Mesendoderm (in vitro differentiated cells): Measurements from ENCODE around the gene AGAP1.

Experiments
- DNase-seq: peaks from one replicate; pipeline ENCODE4 v3.0.0; 2013
- H2AK5ac ChIP-seq: 2 replicates; pipeline ENCODE4 v1.6.1; 2013; ENCODE audit warnings: low read length, inconsistent platforms
- H2BK120ac ChIP-seq: 2 replicates; pipeline ENCODE4 v1.6.1; 2013; ENCODE audit warnings: low read depth, mild to moderate bottlenecking, low read length, moderate library complexity, mixed read lengths
- H2BK15ac ChIP-seq: replicated peaks from 2 replicates; pipeline ENCODE4 v1.6.1; 2013; ENCODE audit warnings: low read depth, mild to moderate bottlenecking, moderate library complexity
- H2BK5ac ChIP-seq: 2 replicates; pipeline ENCODE4 v1.6.1; 2013; ENCODE audit warnings: low read length, inconsistent platforms
- H3K18ac ChIP-seq: 2 replicates; pipeline ENCODE4 v1.6.1; 2013; ENCODE audit warnings: mild to moderate bottlenecking, low read length, mixed read lengths
- H3K23ac ChIP-seq: one replicate; pipeline ENCODE4 v1.6.1; 2013; ENCODE audit warnings: low read length
- H3K27ac ChIP-seq: 2 replicates; pipeline ENCODE4 v1.5.1; 2013; ENCODE audit warnings: low read depth, mild to moderate bottlenecking, inconsistent platforms, low read length, moderate library complexity
- H3K27me3 ChIP-seq: 2 replicates; pipeline ENCODE4 v1.6.1; 2013; ENCODE audit warnings: low read length, control low read depth, mild to moderate bottlenecking, inconsistent platforms; ENCODE audit not compliant: insufficient read depth, poor library complexity
- H3K36me3 ChIP-seq: 2 replicates; pipeline ENCODE4 v1.6.1; 2013; ENCODE audit warnings: low read length, inconsistent platforms; ENCODE audit not compliant: control insufficient read depth, insufficient read depth
- H3K4ac ChIP-seq: one replicate; pipeline ENCODE4 v1.6.1; 2013; ENCODE audit warnings: low read depth, mild to moderate bottlenecking, low read length, moderate library complexity
- H3K4me1 ChIP-seq: 2 replicates; pipeline ENCODE4 v1.6.1; 2013; ENCODE audit warnings: low read depth, low read length, inconsistent platforms; ENCODE audit not compliant: control insufficient read depth
- H3K4me2 ChIP-seq: 2 replicates; pipeline ENCODE4 v1.6.1; 2013; ENCODE audit warnings: low read length
- H3K4me3 ChIP-seq: 2 replicates; pipeline ENCODE4 v1.5.1; 2013; ENCODE audit warnings: mild to moderate bottlenecking, low read length
- H3K56ac ChIP-seq: one replicate; pipeline ENCODE4 v1.6.1; 2013; ENCODE audit warnings: low read length
- H3K79me1 ChIP-seq: 2 replicates; pipeline ENCODE4 v1.6.1; 2013; ENCODE audit warnings: low read length, inconsistent platforms
- H3K79me2 ChIP-seq: 2 replicates; pipeline ENCODE4 v1.6.1; 2013; ENCODE audit warnings: mild to moderate bottlenecking, low read length; ENCODE audit not compliant: control insufficient read depth, insufficient read depth
- H3K9ac ChIP-seq: 2 replicates; pipeline ENCODE4 v1.6.1; 2013; ENCODE audit warnings: low read length, inconsistent platforms
- H4K5ac ChIP-seq: one replicate; pipeline ENCODE4 v1.6.1; 2013; ENCODE audit warnings: low read length
- H4K8ac ChIP-seq: one replicate; pipeline ENCODE4 v1.6.1; 2013; ENCODE audit warnings: low read depth, mild to moderate bottlenecking, control low read depth, low read length, moderate library complexity
- WGBS: extraction: QIAGEN DNeasy Blood & Tissue Kit; methylation state at CpG from one replicate; pipeline ENCODE4 v1.1.7; 2013; ENCODE audit warnings: low lambda C conversion rate, missing lambda C conversion rate; ENCODE audit not compliant: insufficient coverage; ENCODE audit errors: extremely low coverage; 5-methylcytosine and 5-hydroxymethylcytosine counted together

AGAP1 gene

GRCh38 chr2:236101311-236101950 lies 607.6 kb downstream of the AGAP1 start:
- Histone ChIP-seq H3K9ac (no peak overlapping the region), H3K79me2 (no peaks in the 10 kb centered on the region), H3K4me3 (no peak overlapping the region), H3K23ac (no peak overlapping the region), H2AK5ac (no peak overlapping the region), H4K5ac (no peak overlapping the region), H3K27ac (no peak overlapping the region), H4K8ac (no peak overlapping the region), H3K56ac (no peak overlapping the region), H3K36me3 (no peaks in the 10 kb centered on the region), H3K4me1 (no peaks in the 10 kb centered on the region), H3K4me2 (no peak overlapping the region), H2BK120ac (no peak overlapping the region), H2BK15ac (no peak overlapping the region), H3K18ac (no peak overlapping the region), H3K4ac (no peak overlapping the region), H3K79me1 (no peaks in the 10 kb centered on the region), H3K27me3 (no peaks in the 10 kb centered on the region), H2BK5ac (no peak overlapping the region)
- peak; percentile 45 for DNase-seq
- WGBS = no CpG with 5 or more reads among the region's 29 CpGs

- Histone ChIP-seq H3K27ac (no peak overlapping the region), H2BK120ac (no peak overlapping the region), H3K9ac (no peak overlapping the region), H3K56ac (no peak overlapping the region), H4K8ac (no peak overlapping the region), H3K4me3 (no peak overlapping the region), H4K5ac (no peak overlapping the region), H3K79me1 (no peaks in the 10 kb centered on the region), H2AK5ac (no peak overlapping the region), H3K4me1 (peaks cover under 1% of the 10 kb centered on the region), H3K27me3 (no peaks in the 10 kb centered on the region), H3K23ac (no peak overlapping the region), H2BK5ac (no peak overlapping the region), H3K4ac (no peak overlapping the region), H3K36me3 (no peaks in the 10 kb centered on the region), H2BK15ac (no peak overlapping the region), H3K79me2 (no peaks in the 10 kb centered on the region), H3K18ac (no peak overlapping the region), H3K4me2 (no peak overlapping the region)
- WGBS = no CpG with 5 or more reads among the region's 10 CpGs
- no peak for DNase-seq
These were observed 609.1 kb downstream of the AGAP1 start for GRCh38 chr2:236102971-236103370.

- Histone ChIP-seq H3K4ac (no peak overlapping the region), H2BK15ac (no peak overlapping the region), H3K23ac (no peak overlapping the region), H4K5ac (no peak overlapping the region), H3K27me3 (no peaks in the 10 kb centered on the region), H3K4me2 (no peak overlapping the region), H3K56ac (no peak overlapping the region), H2AK5ac (no peak overlapping the region), H3K18ac (no peak overlapping the region), H3K4me3 (no peak overlapping the region), H2BK120ac (no peak overlapping the region), H3K79me2 (no peaks in the 10 kb centered on the region), H2BK5ac (no peak overlapping the region), H4K8ac (no peak overlapping the region), H3K79me1 (no peaks in the 10 kb centered on the region), H3K4me1 (peaks cover 2% of the 10 kb centered on the region), H3K36me3 (no peaks in the 10 kb centered on the region), H3K27ac (no peak overlapping the region), H3K9ac (no peak overlapping the region)
- DNase-seq = no peak
- WGBS = no CpG with 5 or more reads among the region's 9 CpGs
These were observed 610.1 kb downstream of the AGAP1 start for GRCh38 chr2:236103981-236104380.

DNA sequence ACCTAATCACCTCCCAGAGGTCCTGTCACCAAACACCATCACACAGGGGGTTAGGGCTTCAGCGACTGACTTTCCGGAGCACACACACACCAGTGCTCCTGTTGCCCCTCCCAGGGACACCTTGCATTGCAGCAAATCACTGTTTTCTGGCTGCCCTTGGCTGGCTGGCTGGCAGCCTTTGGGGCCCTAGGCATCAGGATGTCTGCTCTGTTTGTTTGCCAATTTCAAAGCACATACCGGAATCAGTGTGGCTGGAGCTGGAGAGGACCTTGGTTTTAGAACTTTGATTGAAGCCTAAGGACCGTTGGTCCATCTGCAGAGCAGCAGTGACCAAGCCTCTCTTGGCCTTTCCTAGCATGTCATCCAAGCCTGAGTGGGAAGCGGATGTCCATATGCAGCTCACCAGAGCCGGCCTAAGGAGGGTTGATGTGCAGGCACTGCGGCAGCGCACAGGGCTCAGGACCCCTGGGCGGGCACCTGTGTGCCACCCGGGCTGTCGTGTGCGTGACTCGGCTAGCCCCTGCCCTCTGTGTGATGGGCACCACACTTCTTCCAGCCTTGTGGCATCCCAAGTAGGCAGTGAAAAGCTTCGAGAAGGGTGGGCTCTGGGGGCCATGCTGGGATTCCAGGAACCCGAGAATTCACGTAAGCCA lies 612.2 kb downstream of the AGAP1 start:
- Histone ChIP-seq H3K9ac (no peak overlapping the region), H2BK15ac (no peak overlapping the region), H4K8ac (no peak overlapping the region), H3K79me2 (no peaks in the 10 kb centered on the region), H3K4me2 (no peak overlapping the region), H3K27me3 (no peaks in the 10 kb centered on the region), H2BK120ac (no peak overlapping the region), H3K36me3 (no peaks in the 10 kb centered on the region), H2AK5ac (no peak overlapping the region), H2BK5ac (no peak overlapping the region), H3K56ac (no peak overlapping the region), H3K4ac (no peak overlapping the region), H3K4me3 (no peak overlapping the region), H3K79me1 (no peaks in the 10 kb centered on the region), H3K27ac (no peak overlapping the region), H3K23ac (no peak overlapping the region), H4K5ac (no peak overlapping the region), H3K18ac (no peak overlapping the region), H3K4me1 (peaks cover 2% of the 10 kb centered on the region)
- no peak for DNase-seq
- WGBS = no CpG with 5 or more reads among the region's 16 CpGs

GRCh38 chr2:236106761-236107160 lies 612.9 kb downstream of the AGAP1 start:
- no peak overlapping the region for H3K18ac ChIP-seq
- DNase-seq = no peak
- H4K5ac ChIP-seq = no peak overlapping the region
- H2BK120ac ChIP-seq = no peak overlapping the region
- H3K4ac ChIP-seq = no peak overlapping the region
- H2BK15ac ChIP-seq = no peak overlapping the region
- H4K8ac ChIP-seq = no peak overlapping the region
- H2AK5ac ChIP-seq = no peak overlapping the region
- no peak overlapping the region for H3K9ac ChIP-seq
- no peaks in the 10 kb centered on the region for H3K79me1 ChIP-seq
- no peak overlapping the region for H3K27ac ChIP-seq
- no peaks in the 10 kb centered on the region for H3K36me3 ChIP-seq
- no peak overlapping the region for H3K23ac ChIP-seq
- no peaks in the 10 kb centered on the region for H3K79me2 ChIP-seq
- no peak overlapping the region for H3K4me2 ChIP-seq
- H3K4me1 ChIP-seq = peaks cover 2% of the 10 kb centered on the region
- H2BK5ac ChIP-seq = no peak overlapping the region
- no peak overlapping the region for H3K4me3 ChIP-seq
- H3K27me3 ChIP-seq = no peaks in the 10 kb centered on the region
- H3K56ac ChIP-seq = no peak overlapping the region
- no CpG with 5 or more reads among the region's 10 CpGs for WGBS

DNA sequence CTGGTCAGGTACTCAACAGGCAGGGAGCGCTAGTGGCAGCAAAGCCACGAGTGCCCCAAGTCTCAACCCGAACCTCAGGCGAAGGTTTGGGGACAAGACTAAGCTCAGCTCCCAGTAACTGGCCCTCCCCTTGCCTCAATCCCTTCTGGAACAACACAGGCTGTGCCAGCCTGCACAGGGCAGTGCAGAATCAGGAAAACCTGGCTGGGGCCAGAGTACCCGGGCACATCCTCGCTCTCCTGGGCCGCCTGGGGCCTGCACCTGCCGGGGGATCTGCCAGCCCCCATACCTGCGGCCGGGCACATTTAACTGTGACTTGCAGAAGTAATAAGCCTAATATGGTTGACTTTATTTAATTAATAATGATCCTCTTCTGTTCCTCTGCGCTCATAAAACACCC lies 613.7 kb downstream of the AGAP1 start:
- Histone ChIP-seq H3K36me3 (no peaks in the 10 kb centered on the region), H3K4ac (no peak overlapping the region), H3K79me1 (no peaks in the 10 kb centered on the region), H2BK5ac (no peak overlapping the region), H3K4me3 (no peak overlapping the region), H2AK5ac (no peak overlapping the region), H4K5ac (no peak overlapping the region), H3K9ac (no peak overlapping the region), H3K18ac (no peak overlapping the region), H2BK120ac (no peak overlapping the region), H3K27ac (no peak overlapping the region), H3K4me1 (peaks cover 2% of the 10 kb centered on the region), H3K4me2 (no peak overlapping the region), H3K56ac (no peak overlapping the region), H2BK15ac (no peak overlapping the region), H3K23ac (no peak overlapping the region), H3K79me2 (no peaks in the 10 kb centered on the region), H3K27me3 (no peaks in the 10 kb centered on the region), H4K8ac (no peak overlapping the region)
- no peak for DNase-seq
- no CpG with 5 or more reads among the region's 11 CpGs for WGBS
